SU-DHL-6 (cell line): ENCODE results near the gene OR4E1.

Experiments
- H2AFZ ChIP-seq: fragments of 200-600 bp; sonication (generic); 2 replicates; pipeline ENCODE4 v1.6.1; 2014; ENCODE audit warnings: low read depth, mild to moderate bottlenecking, moderate library complexity, mixed read lengths, antibody characterized with exemption, low read length; ENCODE audit not compliant: severe bottlenecking
- H3F3A ChIP-seq: fragments of 200-600 bp; shearing (Covaris generic); 2 replicates; pipeline ENCODE4 v1.6.0; 2016; ENCODE audit warnings: antibody characterized with exemption, mild to moderate bottlenecking; ENCODE audit not compliant: insufficient read depth
- H3K27ac ChIP-seq: fragments of 200-600 bp; sonication (generic); 2 replicates; pipeline ENCODE4 v1.5.1; 2016; ENCODE audit warnings: low read depth, mild to moderate bottlenecking, low read length, moderate library complexity, mixed read lengths
- H3K27me3 ChIP-seq: fragments of 200-600 bp; sonication (generic), shearing (Covaris generic); 2 replicates; pipeline ENCODE4 v1.6.0; 2014; ENCODE audit warnings: mild to moderate bottlenecking, low read length
- H3K36me3 ChIP-seq: fragments of 200-600 bp; sonication (generic); 2 replicates; pipeline ENCODE4 v1.6.1; 2014; ENCODE audit warnings: mild to moderate bottlenecking, low read length, mixed read lengths
- H3K4me2 ChIP-seq: fragments of 300-600, 200-600 bp; shearing (Covaris generic), sonication (generic); 2 replicates; pipeline ENCODE4 v1.6.0; 2014; ENCODE audit warnings: low read length, low read depth, mild to moderate bottlenecking; ENCODE audit not compliant: poor library complexity, severe bottlenecking
- H3K4me3 ChIP-seq: fragments of 200-600 bp; sonication (generic); 2 replicates; pipeline ENCODE4 v1.5.1; 2014; ENCODE audit warnings: antibody characterized with exemption, low read length, mild to moderate bottlenecking, mixed read lengths; ENCODE audit not compliant: insufficient read depth, poor library complexity, severe bottlenecking
- H3K79me2 ChIP-seq: fragments of 200-600 bp; sonication (generic); 2 replicates; pipeline ENCODE4 v1.6.1; 2014; ENCODE audit warnings: mild to moderate bottlenecking, low read length, moderate library complexity; ENCODE audit not compliant: insufficient read depth
- H3K9ac ChIP-seq: fragments of 200-600 bp; sonication (generic); 2 replicates; pipeline ENCODE4 v1.7.0; 2014; ENCODE audit warnings: mild to moderate bottlenecking, low read length
- H3K9me2 ChIP-seq: fragments of 200-600 bp; sonication (generic); replicated peaks from 2 replicates; pipeline ENCODE4 v1.6.1; 2014; ENCODE audit warnings: low read length; ENCODE audit not compliant: insufficient read depth
- H3K9me3 ChIP-seq: fragments of 200-600 bp; sonication (generic); 2 replicates; pipeline ENCODE4 v1.6.1; 2014; ENCODE audit warnings: low read length, mixed read lengths; ENCODE audit not compliant: insufficient read depth
- H4K20me1 ChIP-seq: fragments of 200-600 bp; sonication (generic); 2 replicates; pipeline ENCODE4 v1.6.1; 2014; ENCODE audit warnings: low read depth, mild to moderate bottlenecking, antibody characterized with exemption, low read length, moderate library complexity, mixed read lengths
- EZH2phosphoT487 ChIP-seq: fragments of 200-600 bp; sonication (generic), shearing (Covaris generic); conservative IDR thresholded peaks from 2 replicates; pipeline ENCODE4 v1.6.1; 2018; ENCODE audit warnings: mild to moderate bottlenecking, antibody characterized with exemption, low read length, moderate library complexity, mixed read lengths
- TF ChIP-seq, protein P1 (sequence below): fragments of 200-600 bp; sonication (generic); IDR thresholded peaks from one replicate; pipeline ENCODE4 v1.5.1; 2017; ENCODE audit warnings: antibody characterized with exemption, mild to moderate bottlenecking, low read length, moderate library complexity; ENCODE audit not compliant: insufficient read depth, poor library complexity, severe bottlenecking

The OR4E1 gene

DNA sequence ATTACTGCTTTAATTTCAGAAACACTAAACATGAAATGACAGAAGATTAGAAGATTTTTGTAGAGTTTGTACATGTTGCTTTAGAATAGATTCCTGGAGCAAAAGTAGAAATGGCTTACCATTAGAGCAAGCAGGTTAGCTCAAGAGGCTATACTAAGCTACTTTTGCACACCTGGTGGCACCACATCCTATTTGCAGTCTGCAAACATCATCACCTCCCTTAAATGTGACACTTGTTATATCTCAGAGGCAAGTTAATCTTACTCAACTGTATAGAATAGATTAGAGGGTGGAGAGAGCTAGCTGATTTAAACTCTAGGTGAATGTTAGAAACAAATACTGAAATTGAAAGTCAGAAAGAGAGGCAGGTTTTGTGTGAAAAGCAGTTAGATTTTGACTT is 30.7 kb upstream of the OR4E1 start:
- peak overlapping the region; percentile 32 for H3K4me3 ChIP-seq
- H3K27me3 ChIP-seq: no peaks in the 10 kb centered on the region
- H3K27ac ChIP-seq: peak overlapping the region; percentile 97
- H3K9me3 ChIP-seq: peaks cover 8% of the 10 kb centered on the region; the same call in 1 of the 2 replicates
- H3K36me3 ChIP-seq: peaks cover 32% of the 10 kb centered on the region
- H3K4me2 ChIP-seq: peak overlapping the region; percentile 90
- peak overlapping the region; percentile 49 for H3K9ac ChIP-seq
- H2AFZ ChIP-seq: no peak overlapping the region
- peaks cover 30% of the 10 kb centered on the region for H3F3A ChIP-seq
- no peak for TF ChIP-seq EZH2phosphoT487
- TF ChIP-seq, protein P1, sequence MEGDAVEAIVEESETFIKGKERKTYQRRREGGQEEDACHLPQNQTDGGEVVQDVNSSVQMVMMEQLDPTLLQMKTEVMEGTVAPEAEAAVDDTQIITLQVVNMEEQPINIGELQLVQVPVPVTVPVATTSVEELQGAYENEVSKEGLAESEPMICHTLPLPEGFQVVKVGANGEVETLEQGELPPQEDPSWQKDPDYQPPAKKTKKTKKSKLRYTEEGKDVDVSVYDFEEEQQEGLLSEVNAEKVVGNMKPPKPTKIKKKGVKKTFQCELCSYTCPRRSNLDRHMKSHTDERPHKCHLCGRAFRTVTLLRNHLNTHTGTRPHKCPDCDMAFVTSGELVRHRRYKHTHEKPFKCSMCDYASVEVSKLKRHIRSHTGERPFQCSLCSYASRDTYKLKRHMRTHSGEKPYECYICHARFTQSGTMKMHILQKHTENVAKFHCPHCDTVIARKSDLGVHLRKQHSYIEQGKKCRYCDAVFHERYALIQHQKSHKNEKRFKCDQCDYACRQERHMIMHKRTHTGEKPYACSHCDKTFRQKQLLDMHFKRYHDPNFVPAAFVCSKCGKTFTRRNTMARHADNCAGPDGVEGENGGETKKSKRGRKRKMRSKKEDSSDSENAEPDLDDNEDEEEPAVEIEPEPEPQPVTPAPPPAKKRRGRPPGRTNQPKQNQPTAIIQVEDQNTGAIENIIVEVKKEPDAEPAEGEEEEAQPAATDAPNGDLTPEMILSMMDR: no peak
- no peaks in the 10 kb centered on the region for H4K20me1 ChIP-seq
- H3K79me2 ChIP-seq: no peaks in the 10 kb centered on the region
- no peaks in the 10 kb centered on the region for H3K9me2 ChIP-seq

GRCh38 chr14:21703357-21704326 is 30.0 kb upstream of the OR4E1 start:
- Histone ChIP-seq H3F3A (peaks cover 30% of the 10 kb centered on the region), H3K4me2 (peak overlapping the region; percentile 90), H2AFZ (no peak overlapping the region), H3K9me2 (no peaks in the 10 kb centered on the region), H3K36me3 (peaks cover 28% of the 10 kb centered on the region), H3K27ac (peak overlapping the region; percentile 97), H3K27me3 (no peaks in the 10 kb centered on the region), H4K20me1 (no peaks in the 10 kb centered on the region), H3K79me2 (no peaks in the 10 kb centered on the region), H3K9ac (peak overlapping the region; percentile 49), H3K9me3 (peaks cover 8% of the 10 kb centered on the region; the same call in 1 of the 2 replicates), H3K4me3 (peak overlapping the region; percentile 22)
- TF ChIP-seq, protein P1: no peak
- 0 out of 2 replicates have a peak, but pooled peaks have one; percentile 82 for TF ChIP-seq EZH2phosphoT487

DNA sequence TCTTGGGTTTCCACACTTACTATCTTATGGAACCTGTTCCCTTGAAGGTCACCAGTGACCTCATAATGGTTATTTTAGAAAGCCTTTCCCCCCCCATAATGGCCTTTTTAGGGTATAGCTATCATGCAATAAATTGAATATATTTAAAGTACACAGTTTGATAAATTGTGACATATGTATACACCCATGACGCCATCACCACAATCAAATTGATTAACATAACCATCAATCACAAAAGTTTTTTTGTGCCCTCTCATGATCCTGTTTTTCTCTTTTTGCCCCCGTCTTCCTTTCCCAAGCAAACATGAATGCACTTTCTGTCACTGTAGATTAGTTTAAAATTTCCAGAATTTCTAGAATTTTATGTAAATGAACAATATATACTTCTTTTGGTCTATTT is 28.7 kb upstream of the OR4E1 start:
- Histone ChIP-seq H3K9me3 (peaks cover 8% of the 10 kb centered on the region; the same call in 1 of the 2 replicates), H3F3A (peaks cover 30% of the 10 kb centered on the region), H3K9ac (no peak overlapping the region), H3K4me3 (no peak overlapping the region), H2AFZ (no peak overlapping the region), H4K20me1 (no peaks in the 10 kb centered on the region), H3K79me2 (no peaks in the 10 kb centered on the region), H3K36me3 (peaks cover 17% of the 10 kb centered on the region), H3K4me2 (no peak overlapping the region), H3K27me3 (no peaks in the 10 kb centered on the region), H3K27ac (no peak overlapping the region), H3K9me2 (no peaks in the 10 kb centered on the region)
- no peak for TF ChIP-seq EZH2phosphoT487
- TF ChIP-seq, protein P1: no peak
